Iris pigment epithelial cell (primary cell): Measurements from ENCODE around the gene ERVH48-1.
"Not testable (repeated sequence)": the region's sequence is repeated elsewhere in the genome, so short reads cannot be mapped to it uniquely, and the experiment has no call there.

Experiments
- DNase-seq: peaks from one replicate; pipeline ENCODE4 v3.0.0-alpha.2; 2011; ENCODE audit warnings: low read depth

ERVH48-1 gene

DNA sequence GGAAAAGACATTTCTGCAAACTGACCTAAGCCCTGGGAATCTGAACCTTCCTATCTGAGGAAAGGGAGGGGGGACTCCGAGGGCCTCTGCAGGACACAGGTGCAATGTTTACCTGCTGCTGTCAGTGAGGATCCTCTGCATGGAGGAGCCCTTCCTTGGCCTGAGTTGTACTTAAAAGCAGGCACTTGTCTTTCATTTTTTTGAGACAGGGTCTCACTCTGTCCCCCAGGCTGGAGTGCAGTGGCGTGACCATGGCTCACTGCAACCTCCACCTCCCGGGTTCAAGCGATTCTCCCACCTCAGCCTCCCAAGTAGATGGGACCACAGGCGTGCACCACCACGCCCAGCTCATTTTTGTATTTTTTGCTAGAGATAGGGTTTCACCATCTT lies 13.2 kb upstream of the ERVH48-1 start:
- not testable (repeated sequence) for DNase-seq

GRCh38 chr21:42937960-42938605 lies 12.7 kb upstream of the ERVH48-1 start:
- no peak for DNase-seq

- not testable (repeated sequence) for DNase-seq
These were observed 11.9 kb upstream of the ERVH48-1 start for GRCh38 chr21:42937034-42937940.

GRCh38 chr21:42936360-42936759 lies 10.9 kb upstream of the ERVH48-1 start:
- not testable (repeated sequence) for DNase-seq

DNA sequence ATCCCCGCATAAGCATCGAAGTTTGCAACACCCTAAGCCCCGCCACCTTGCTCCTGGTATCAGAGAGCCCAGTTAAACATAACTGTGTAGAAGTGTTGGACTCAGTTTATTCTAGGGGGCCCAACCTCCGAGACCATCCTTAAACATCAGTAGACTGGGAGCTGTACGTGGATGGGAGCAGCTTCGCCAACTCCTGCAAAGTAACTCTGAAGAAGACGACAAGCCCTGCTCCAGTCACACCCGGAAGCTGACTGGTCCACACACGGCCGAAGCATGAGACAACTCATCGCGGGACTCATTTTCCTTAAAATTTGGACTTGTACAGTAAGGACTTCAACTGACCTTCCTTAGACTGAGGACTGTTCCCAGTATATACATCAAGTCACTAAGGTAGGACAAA lies 8.5 kb upstream of the ERVH48-1 start:
- not testable (repeated sequence) for DNase-seq

DNA sequence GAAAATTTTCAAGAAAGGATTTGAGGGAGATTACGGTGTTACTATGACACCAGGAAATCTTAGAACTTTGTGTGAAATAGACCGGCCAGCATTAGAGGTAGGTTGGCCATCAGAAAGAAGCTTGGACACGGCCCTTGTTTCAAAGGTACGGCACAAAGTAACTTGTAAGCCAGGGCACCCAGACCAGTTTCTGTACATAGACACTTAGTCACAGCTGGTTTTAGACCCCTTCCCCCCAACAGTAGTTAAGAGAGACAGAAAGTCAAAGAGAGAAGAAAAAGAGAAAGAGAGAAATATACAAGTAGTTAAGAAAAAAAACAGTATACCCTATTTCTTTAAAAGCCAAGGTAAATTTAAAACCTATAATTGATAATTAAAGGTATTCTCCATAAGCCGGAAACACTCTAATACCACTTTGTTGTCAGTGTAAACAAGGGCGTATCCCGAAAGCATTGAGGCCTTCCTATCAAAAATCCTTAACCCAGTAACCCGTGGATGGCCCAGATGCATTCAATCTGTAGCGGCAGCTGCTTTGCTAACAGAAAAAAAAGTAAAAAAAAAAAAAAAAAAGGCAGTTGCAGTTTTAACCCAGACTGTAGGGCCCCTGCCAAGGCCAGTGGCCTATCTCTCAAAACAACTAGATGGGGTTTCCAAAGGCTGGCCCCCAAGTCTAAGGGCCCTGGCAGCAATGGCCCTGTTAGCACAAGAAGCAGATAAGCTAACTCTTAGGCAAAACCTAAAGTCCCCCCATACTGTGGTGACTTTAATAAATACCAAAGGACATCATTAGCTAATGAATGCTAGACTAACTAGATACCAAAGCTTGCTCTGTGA lies 7.9 kb upstream of the ERVH48-1 start:
- peak; percentile 11 for DNase-seq

DNA sequence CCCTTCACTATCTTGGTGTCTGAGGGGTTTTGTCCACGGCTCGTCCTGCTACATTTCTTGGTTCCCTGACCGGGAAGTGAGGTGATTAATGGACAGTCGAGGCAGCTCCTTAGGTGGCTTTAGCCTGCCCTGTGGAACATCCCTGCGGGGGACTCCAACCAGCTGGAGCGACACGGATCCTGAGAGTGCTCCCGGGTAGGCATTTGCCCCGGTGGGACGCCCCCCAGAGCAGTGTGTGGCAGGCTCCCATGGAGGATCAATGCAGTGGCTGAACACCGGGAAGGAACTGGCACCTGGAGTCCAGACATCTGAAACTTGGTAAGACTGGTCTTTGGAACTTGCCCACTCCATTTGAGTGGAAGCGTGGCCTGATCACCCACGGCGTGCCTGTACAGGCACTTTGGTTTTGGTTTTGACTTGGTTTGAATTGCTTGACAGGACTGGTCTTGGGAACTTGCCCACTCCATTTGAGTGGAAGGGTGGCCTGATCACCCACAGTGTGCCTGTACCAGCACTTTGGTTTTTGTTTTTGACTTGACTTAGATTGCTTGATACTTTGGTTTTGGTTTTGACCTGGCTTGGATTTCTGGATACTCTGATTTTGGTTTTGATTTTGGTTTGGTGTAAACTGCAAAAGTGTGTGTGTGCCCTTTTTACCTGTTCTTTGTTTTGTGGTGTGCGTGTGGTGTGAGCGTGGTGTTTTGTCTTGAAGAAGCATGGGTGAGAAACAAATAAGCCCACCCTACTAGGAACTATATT lies 7.1 kb upstream of the ERVH48-1 start:
- DNase-seq: not testable (repeated sequence)

- DNase-seq: no peak
These were observed 6.3 kb upstream of the ERVH48-1 start for GRCh38 chr21:42931560-42932235.

GRCh38 chr21:42929969-42930368 lies 4.5 kb upstream of the ERVH48-1 start:
- no peak for DNase-seq

GRCh38 chr21:42927474-42928200 lies 2.2 kb upstream of the ERVH48-1 start:
- DNase-seq: not testable (repeated sequence)

DNA sequence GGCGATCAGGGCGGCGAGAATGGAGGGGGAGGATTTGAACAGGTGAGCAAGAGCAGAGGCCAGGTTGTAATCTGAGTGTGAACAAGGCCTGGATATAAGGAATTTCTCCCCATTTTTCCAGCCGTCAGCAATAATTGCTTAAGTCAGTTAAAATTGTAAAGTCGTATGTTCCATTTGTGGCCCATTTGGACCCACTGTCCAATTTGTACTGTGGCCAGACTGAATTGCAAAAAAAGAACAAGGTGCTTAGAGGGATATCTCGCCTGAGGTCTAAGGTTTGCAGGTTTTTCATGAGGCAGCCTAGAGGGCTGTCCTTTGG lies 1.0 kb downstream of the ERVH48-1 start:
- no peak for DNase-seq

DNA sequence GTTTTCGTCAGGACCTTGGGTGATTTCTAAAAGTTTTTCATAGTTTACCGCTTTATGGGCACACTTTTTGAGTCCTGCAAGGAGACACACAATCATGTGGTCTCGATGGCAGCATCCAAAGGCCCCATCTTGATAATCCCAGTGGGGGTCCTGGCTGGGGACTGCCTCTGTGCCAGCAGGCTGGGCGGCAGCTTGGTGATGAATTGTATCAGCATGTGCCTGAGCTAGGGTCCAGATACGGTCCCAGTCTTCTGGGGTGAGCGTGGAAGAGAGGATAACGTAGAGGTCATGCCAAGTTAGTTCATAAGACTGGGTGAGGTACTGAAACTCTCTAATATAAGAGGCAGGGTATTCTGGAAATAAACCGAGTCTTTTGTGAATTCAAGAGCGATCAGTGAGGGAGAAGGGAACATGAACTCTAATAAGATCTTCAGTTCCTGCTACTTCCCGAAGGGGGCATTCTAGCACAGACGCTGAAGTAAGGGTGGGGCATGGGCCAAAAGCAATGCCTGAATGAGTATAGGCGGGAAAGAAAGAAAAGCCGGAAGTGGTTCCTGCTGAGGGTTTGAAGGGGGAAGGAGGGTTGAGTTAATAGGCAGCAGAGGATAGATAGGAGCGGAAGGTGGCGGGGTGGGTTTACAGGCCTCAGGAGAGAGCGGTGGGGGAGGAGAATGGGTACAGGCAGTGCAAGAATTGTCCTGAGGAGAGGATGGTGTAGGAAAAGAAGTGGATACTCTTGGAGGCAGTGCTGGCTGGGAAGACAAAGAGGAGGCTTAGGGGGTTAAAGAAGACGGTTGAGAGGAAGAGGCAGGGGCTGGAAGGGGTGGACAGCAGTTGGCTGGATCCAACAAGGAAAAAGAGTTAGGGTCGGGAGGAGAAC lies 1.6 kb downstream of the ERVH48-1 start:
- DNase-seq: peak; percentile 80

DNA sequence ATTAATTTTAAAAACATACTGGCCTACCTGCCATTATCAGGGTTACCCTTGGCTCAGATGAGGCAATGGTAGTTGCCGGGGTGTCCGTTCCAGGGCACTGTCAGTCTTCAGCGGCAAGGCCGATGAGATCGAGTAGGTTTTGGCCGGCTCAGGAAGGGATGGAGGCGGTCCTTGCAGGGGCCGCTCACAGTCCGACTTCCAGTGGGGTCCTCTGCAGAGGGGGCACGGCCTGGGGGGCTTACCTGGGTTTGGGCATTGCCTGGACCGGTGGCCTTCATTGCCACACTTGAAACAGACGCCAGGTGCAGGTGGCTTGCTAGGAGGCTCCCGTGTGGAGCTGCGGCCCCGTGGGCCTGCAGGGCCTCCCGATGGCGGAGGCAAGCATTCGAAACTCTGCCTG lies 2.5 kb downstream of the ERVH48-1 start:
- DNase-seq: no peak

GRCh38 chr21:42921927-42922326 lies 3.5 kb downstream of the ERVH48-1 start:
- DNase-seq: no peak

GRCh38 chr21:42918291-42918690 lies 7.1 kb downstream of the ERVH48-1 start:
- DNase-seq: no peak

- DNase-seq: no peak
These were observed 12.0 kb downstream of the ERVH48-1 start for GRCh38 chr21:42913476-42913875.

- not testable (repeated sequence) for DNase-seq
These were observed 13.5 kb downstream of the ERVH48-1 start for GRCh38 chr21:42911920-42912319.

GRCh38 chr21:42908484-42908883 lies 16.9 kb downstream of the ERVH48-1 start:
- DNase-seq: not testable (repeated sequence)

- DNase-seq: no peak
These were observed 19.2 kb downstream of the ERVH48-1 start for GRCh38 chr21:42906233-42906632.

GRCh38 chr21:42905195-42905594 lies 20.2 kb downstream of the ERVH48-1 start:
- DNase-seq: peak; percentile 37
